ENCODE results near the gene FAM131A.

The FAM131A gene

DNA sequence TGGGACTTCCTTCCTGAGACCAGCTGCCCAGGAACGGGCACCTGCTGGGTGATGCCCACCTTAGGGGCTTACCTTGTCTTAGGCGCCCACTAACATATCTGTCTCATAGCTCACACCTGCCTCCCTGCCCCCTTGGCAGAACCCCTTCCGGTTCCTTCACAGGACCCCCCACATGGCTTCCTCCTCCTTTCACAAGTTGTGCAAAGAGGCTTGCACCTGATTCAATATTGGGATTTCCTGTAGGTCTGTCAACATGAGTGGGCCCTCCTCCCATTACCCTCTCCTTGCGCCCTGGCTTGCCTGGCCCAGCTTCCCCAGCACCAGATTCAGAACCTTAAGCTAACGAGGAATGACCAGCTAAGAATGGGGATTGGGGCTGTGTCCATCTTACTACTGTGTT lies 40.0 kb downstream of the FAM131A start:
- DNase-seq (ENCODE audit: low read depth), result no peak
- TF ChIP-seq, protein P1, sequence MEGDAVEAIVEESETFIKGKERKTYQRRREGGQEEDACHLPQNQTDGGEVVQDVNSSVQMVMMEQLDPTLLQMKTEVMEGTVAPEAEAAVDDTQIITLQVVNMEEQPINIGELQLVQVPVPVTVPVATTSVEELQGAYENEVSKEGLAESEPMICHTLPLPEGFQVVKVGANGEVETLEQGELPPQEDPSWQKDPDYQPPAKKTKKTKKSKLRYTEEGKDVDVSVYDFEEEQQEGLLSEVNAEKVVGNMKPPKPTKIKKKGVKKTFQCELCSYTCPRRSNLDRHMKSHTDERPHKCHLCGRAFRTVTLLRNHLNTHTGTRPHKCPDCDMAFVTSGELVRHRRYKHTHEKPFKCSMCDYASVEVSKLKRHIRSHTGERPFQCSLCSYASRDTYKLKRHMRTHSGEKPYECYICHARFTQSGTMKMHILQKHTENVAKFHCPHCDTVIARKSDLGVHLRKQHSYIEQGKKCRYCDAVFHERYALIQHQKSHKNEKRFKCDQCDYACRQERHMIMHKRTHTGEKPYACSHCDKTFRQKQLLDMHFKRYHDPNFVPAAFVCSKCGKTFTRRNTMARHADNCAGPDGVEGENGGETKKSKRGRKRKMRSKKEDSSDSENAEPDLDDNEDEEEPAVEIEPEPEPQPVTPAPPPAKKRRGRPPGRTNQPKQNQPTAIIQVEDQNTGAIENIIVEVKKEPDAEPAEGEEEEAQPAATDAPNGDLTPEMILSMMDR (IDR thresholded peaks at IDR 0.05; ENCODE audit: control insufficient read depth, extremely low read depth, insufficient read depth), result no peak
- no peak overlapping the region for H3K4me3 ChIP-seq (ENCODE audit: low read depth, low read length)

DNA sequence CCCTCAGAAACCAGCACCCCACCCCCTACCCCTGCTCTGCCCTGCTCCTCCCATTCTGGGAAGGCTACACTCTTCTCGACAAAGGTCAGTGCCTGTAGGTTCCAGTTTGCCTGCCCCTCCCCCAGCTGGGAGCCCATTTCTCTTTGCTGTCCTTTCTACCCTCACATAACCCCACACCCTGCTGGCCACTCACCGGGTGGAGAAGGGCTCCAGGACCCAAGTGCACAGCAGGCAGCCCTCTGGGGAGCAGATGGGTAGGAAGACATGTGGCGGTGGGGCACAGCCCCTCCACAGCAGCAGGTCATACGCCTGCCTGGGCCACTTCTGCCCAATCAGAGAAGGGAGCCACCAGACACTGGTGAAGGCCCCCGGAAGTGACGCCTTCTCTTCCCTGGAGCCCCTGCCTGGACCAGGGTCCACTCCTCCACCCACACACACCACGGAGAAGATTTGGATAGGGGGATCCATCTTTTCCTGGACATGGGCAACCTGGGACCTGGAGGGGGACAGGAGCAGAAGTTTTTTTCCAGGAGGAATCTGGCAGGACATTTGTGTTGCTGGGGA lies 40.6 kb downstream of the FAM131A start, which contains the start of gene THPO:
TSS of gene THPO (minus strand) at position 326 of the 564 bp plus-strand sequence. CDS start 1,948 bp downstream, outside the sequence.
- no peak for DNase-seq (ENCODE audit: low read depth)
- H3K4me3 ChIP-seq (ENCODE audit: low read depth, low read length), result no peak within 1 kb of the TSS
- TF ChIP-seq, protein P1 (IDR thresholded peaks at IDR 0.05; ENCODE audit: control insufficient read depth, extremely low read depth, insufficient read depth), result no peak

DNA sequence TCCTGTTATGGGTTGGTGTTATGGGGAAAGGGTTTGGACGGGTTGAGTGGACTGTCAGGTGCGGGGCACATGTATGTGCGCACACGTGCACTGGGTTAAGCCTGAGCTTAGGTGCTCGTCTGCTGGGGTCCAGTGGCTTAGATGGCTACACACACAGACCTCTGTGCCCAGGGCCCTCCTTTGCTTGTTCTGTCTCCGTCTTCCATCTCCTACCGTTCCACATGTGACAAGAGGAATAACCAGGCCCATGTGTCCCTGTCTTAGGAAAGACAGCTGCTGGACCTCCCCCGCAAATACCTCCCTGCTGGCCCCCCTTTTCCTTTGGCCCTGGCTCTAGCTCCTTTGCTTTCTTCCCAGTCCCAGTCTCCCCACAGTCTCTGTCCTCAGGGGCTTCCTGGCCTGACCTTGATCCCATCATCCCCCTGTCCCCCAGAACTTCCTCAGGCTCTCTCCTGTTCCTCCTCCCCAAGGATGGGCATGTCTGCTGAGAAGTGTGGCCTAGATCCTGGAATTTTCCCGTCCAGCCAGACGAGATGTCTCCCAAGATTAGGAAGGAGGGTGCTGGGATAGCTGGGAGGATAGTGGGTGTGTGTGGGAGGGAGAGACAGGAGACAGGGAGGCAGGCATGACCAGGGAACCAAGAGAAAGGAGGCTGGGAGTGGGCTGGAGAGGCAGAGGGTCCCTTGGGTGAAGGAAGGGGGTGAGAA lies 41.4 kb downstream of the FAM131A start:
- DNase-seq (ENCODE audit: low read depth), result no peak
- H3K4me3 ChIP-seq (ENCODE audit: low read depth, low read length), result no peak overlapping the region
- TF ChIP-seq, protein P1 (IDR thresholded peaks at IDR 0.05; ENCODE audit: control insufficient read depth, extremely low read depth, insufficient read depth), result no peak

DNA sequence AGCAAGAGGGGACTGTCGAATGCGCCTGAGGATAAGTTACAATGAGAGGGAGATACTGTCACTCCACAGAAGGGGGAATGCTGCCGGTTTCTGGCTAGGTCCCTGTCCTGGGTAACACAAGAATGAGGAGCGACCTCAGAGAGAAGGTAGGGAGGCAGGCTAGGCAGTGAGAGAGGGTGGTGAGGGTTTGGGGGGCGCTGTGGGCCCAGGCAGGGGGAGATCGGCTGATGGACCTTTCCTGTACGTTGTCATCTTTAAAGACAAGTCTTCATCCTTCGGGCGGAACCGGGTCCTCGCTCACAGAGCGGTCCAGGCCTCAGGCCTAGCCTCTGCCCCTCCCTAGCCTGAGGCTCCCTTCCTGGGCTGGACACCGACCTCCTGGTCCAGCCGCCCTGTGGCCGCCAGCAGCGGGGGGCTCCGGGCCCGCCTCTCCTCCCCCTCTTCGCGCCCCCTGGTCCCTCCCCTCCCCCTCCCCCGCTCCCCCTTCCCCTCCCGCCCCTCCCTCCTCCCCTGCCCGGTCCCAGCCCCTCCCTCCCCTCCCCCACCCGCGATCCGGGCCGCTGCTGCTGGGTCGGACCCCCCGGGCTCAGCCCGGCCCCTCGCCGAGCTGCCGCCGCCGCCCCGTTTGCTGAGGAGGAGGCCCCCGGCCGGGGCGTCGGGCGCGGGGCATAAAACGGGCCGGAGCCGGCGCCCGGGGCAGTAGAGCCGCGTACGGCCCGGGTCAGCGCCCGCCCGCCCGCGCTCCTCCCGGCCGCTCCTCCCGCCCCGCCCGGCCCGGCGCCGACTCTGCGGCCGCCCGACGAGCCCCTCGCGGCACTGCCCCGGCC lies 42.2 kb downstream of the FAM131A start, which contains the start of gene CHRD:
TSS of gene CHRD (plus strand) at position 697 of the 827 bp plus-strand sequence. CDS start 265 bp downstream, outside the sequence.
- H3K4me3 ChIP-seq (ENCODE audit: low read depth, low read length), result peak within 1 kb of the TSS; percentile 25
- DNase-seq (ENCODE audit: low read depth), result no peak
- TF ChIP-seq, protein P1 (IDR thresholded peaks at IDR 0.05; ENCODE audit: control insufficient read depth, extremely low read depth, insufficient read depth), result no peak

DNA sequence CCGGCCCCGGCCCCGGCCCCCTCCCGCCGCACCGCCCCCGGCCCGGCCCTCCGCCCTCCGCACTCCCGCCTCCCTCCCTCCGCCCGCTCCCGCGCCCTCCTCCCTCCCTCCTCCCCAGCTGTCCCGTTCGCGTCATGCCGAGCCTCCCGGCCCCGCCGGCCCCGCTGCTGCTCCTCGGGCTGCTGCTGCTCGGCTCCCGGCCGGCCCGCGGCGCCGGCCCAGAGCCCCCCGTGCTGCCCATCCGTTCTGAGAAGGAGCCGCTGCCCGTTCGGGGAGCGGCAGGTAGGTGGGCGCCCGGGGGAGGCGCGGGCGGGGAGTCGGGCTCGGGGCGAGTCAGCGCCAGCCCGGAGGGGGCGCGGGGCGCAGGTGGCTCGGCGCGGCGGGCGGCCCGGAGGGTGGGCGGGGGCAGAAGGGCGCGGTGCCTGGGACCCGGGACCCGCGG lies 42.8 kb downstream of the FAM131A start:
- peak overlapping the region; percentile 25 for H3K4me3 ChIP-seq (ENCODE audit: low read depth, low read length)
- TF ChIP-seq, protein P1 (IDR thresholded peaks at IDR 0.05; ENCODE audit: control insufficient read depth, extremely low read depth, insufficient read depth), result no peak
- no peak for DNase-seq (ENCODE audit: low read depth)

DNA sequence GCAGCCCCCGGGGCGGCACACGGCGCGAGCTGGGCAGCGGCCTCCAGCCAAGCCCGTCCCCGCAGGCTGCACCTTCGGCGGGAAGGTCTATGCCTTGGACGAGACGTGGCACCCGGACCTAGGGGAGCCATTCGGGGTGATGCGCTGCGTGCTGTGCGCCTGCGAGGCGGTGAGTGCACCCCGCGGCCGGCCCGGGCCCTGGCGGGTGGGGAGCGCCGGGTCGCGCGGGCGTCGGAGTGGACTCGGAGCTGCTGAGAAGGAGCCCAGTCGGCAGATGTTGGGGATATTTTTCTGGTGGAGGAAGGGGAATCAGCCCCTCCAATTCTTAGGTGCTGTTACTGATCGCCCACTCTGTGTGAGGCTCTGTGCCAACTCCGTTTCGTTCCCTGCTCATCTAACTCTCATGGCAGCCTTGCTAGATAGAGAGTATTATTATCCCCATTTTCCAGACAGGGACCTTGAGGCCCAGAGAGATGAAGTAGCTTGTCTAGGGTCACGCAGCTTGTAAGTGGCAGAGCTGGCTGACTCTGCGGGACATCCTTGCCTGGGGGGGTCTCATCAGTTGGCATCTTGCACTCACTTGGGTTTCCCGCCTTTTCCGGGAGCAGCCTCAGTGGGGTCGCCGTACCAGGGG lies 43.3 kb downstream of the FAM131A start:
- H3K4me3 ChIP-seq (ENCODE audit: low read depth, low read length), result no peak overlapping the region
- DNase-seq (ENCODE audit: low read depth), result no peak
- TF ChIP-seq, protein P1 (IDR thresholded peaks at IDR 0.05; ENCODE audit: control insufficient read depth, extremely low read depth, insufficient read depth), result no peak
